ENCODE data around the gene ZNF853. TPM values are rescaled to one million over a fixed set of nuclear protein-coding genes. Genes with fewer than 3 reads are reported as not detected.
"Not testable (repeated sequence)": the region's sequence is repeated elsewhere in the genome, so short reads cannot be mapped to it uniquely, and the experiment has no call there.

ZNF853 gene
- total RNA-seq, 1 donor from 2014 or later, result 4.9 TPM

DNA sequence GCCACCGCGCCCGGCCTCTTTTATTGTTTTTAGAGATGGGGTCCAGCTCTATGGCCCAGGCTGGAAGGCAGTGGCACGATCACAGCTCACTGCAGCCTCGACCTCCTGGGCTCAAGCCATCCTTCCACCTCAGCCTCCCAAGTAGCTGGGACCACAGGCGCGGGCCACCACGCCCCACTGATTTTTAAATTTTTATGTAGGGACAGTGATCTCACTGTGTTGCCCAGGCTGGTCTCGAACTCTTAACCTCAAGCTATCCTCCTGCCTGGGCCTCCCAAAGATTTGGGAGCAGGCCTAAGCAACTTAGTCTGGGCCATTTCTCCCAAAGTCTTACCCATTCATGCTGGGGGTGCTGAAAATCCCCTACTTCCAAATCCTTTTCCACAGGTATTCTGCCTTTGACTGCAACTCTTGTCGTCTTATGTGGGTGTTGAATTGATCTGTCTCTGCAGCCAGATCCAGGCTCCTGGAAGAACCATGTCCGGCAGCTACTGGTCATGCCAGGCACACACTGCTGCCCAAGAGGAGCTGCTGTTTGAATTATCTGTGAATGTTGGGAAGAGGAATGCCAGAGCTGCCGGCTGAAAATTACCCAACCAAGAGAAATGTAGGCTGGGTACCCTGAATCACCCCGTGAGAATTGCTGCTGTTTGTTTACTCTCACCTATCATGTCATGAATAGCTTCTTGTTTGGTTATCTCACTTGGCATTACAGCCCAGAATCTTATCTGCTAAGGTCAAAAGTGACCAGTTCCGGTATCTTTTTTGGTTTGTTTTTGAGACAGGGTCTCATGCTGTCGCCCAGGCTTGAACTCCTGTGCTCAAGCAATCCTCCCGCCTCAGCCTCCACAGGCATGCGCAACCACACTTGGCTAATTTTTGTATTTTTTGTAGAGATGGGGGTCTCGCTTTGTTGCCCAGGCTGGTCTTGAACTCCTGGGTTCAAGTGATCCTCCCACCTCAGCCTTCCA is 37.0 kb upstream of the ZNF853 start:
- no peaks in the 10 kb centered on the region for H3K9me3 ChIP-seq (ENCODE audit: insufficient read depth, low read depth, low read length)
- Mint-ChIP-seq H3K9me3 (ENCODE audit: unreplicated experiment) (no peaks in the 10 kb centered on the region), H3K27ac (ENCODE audit: unreplicated experiment) (no peak overlapping the region), H3K4me1 (ENCODE audit: low read depth, unreplicated experiment) (peaks cover 3% of the 10 kb centered on the region), H3K4me3 (ENCODE audit: unreplicated experiment) (peak overlapping the region; percentile 86), H3K27me3 (ENCODE audit: low read depth, unreplicated experiment) (no peaks in the 10 kb centered on the region), H3K36me3 (ENCODE audit: low read depth, unreplicated experiment) (peaks cover 5% of the 10 kb centered on the region)
- no peak for DNase-seq (ENCODE audit: low read depth)
- H3K4me2 ChIP-seq (ENCODE audit: low read length), result peak overlapping the region; percentile 85
- H3K27me3 ChIP-seq (ENCODE audit: insufficient read depth, low read length), result no peaks in the 10 kb centered on the region
- no peak for TF ChIP-seq EZH2 (IDR thresholded peaks at IDR 0.05; ENCODE audit: insufficient read depth, low read length)
- TF ChIP-seq, protein P1, sequence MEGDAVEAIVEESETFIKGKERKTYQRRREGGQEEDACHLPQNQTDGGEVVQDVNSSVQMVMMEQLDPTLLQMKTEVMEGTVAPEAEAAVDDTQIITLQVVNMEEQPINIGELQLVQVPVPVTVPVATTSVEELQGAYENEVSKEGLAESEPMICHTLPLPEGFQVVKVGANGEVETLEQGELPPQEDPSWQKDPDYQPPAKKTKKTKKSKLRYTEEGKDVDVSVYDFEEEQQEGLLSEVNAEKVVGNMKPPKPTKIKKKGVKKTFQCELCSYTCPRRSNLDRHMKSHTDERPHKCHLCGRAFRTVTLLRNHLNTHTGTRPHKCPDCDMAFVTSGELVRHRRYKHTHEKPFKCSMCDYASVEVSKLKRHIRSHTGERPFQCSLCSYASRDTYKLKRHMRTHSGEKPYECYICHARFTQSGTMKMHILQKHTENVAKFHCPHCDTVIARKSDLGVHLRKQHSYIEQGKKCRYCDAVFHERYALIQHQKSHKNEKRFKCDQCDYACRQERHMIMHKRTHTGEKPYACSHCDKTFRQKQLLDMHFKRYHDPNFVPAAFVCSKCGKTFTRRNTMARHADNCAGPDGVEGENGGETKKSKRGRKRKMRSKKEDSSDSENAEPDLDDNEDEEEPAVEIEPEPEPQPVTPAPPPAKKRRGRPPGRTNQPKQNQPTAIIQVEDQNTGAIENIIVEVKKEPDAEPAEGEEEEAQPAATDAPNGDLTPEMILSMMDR (IDR thresholded peaks at IDR 0.05; ENCODE audit: insufficient read depth, low read depth, low read length), result no peak
- peaks cover 9% of the 10 kb centered on the region for H3K36me3 ChIP-seq (ENCODE audit: insufficient read depth, low read length)
- H3K9ac ChIP-seq (ENCODE audit: low read length), result peak overlapping the region; percentile 91
- H2AFZ ChIP-seq (ENCODE audit: low read depth, low read length), result peak overlapping the region; percentile 92
- no peak for FAIRE-seq
- no peak overlapping the region for H3K27ac ChIP-seq (ENCODE audit: low read depth, low read length)
- no peak overlapping the region for H3K4me3 ChIP-seq (ENCODE audit: insufficient read depth, low read depth, low read length)
- H4K20me1 ChIP-seq (ENCODE audit: insufficient read depth, low read length), result no peaks in the 10 kb centered on the region
- H3K79me2 ChIP-seq (ENCODE audit: insufficient read depth, low read length), result no peaks in the 10 kb centered on the region
- H3K4me1 ChIP-seq (ENCODE audit: insufficient read depth, low read length), result peaks cover 8% of the 10 kb centered on the region

DNA sequence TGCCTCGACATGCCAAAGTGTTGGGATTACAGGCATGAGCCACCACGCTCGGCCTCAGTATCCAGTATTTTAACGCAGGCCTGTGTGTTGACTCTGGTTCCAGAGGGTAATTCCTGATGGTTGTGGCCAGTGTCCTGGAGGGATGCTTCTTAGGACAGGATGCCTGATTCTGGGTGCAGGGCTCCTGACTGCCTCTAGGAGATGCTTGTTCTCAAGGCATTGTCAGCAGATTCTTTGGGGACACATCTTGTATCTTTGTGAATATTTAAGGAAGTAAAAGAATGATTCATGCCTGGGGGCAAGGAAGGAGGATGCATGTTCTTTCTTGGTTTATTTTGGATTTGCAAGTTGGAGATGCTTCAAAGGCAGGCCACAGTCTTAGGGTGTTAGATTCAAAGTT is 36.0 kb upstream of the ZNF853 start:
- Mint-ChIP-seq H3K4me1 (ENCODE audit: low read depth, unreplicated experiment) (peaks cover 3% of the 10 kb centered on the region), H3K36me3 (ENCODE audit: low read depth, unreplicated experiment) (peaks cover 5% of the 10 kb centered on the region), H3K27ac (ENCODE audit: unreplicated experiment) (no peak overlapping the region), H3K4me3 (ENCODE audit: unreplicated experiment) (no peak overlapping the region), H3K9me3 (ENCODE audit: unreplicated experiment) (no peaks in the 10 kb centered on the region), H3K27me3 (ENCODE audit: low read depth, unreplicated experiment) (no peaks in the 10 kb centered on the region)
- Histone ChIP-seq H3K4me3 (ENCODE audit: insufficient read depth, low read depth, low read length) (no peak overlapping the region), H3K9ac (ENCODE audit: low read length) (no peak overlapping the region), H3K4me1 (ENCODE audit: insufficient read depth, low read length) (peaks cover 8% of the 10 kb centered on the region), H3K4me2 (ENCODE audit: low read length) (no peak overlapping the region), H3K9me3 (ENCODE audit: insufficient read depth, low read depth, low read length) (no peaks in the 10 kb centered on the region), H3K27ac (ENCODE audit: low read depth, low read length) (no peak overlapping the region), H3K36me3 (ENCODE audit: insufficient read depth, low read length) (peaks cover 9% of the 10 kb centered on the region), H2AFZ (ENCODE audit: low read depth, low read length) (no peak overlapping the region), H4K20me1 (ENCODE audit: insufficient read depth, low read length) (no peaks in the 10 kb centered on the region), H3K79me2 (ENCODE audit: insufficient read depth, low read length) (no peaks in the 10 kb centered on the region), H3K27me3 (ENCODE audit: insufficient read depth, low read length) (no peaks in the 10 kb centered on the region)
- FAIRE-seq (no peak), DNase-seq (ENCODE audit: low read depth) (no peak)
- no peak for TF ChIP-seq EZH2 (IDR thresholded peaks at IDR 0.05; ENCODE audit: insufficient read depth, low read length)
- TF ChIP-seq, protein P1 (IDR thresholded peaks at IDR 0.05; ENCODE audit: insufficient read depth, low read depth, low read length), result no peak

DNA sequence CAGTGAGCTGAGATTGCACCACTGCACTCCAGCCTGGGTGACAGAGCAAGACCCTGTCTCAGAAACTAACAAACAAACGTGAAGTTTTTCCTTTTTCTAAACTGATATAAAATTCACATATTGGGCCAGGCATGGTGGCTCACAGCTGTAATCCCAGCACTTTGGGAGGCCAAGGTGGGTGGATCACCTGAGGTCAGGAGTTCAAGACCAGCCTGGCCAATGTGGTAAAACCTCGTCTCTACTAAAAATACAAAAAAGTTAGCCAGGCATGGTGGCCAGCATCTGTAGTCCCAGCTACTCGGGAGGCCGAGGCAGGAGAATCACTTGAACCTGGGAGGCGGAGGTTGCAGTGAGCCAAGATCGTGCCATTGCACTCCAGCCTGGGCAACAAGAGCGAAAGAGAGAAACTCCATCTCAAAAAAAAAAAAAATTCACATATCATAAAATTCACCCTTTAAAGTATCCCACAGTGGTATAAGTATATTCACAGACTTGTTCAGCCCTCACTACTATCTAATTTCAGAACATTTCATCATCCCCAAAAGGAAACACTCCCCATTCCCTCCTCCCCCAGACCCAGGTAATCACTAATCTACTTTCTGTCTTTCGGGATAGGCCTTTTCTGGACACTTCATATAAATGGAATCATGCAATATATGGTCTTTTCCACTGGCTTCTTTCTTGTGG is 29.5 kb upstream of the ZNF853 start:
- not testable (repeated sequence) for H3K4me1 Mint-ChIP-seq (ENCODE audit: low read depth, unreplicated experiment); H3K9me3 Mint-ChIP-seq (ENCODE audit: unreplicated experiment); H3K4me2 ChIP-seq (ENCODE audit: low read length); H3K9ac ChIP-seq (ENCODE audit: low read length); FAIRE-seq; H3K4me1 ChIP-seq (ENCODE audit: insufficient read depth, low read length); H3K4me3 Mint-ChIP-seq (ENCODE audit: unreplicated experiment); H3K27ac Mint-ChIP-seq (ENCODE audit: unreplicated experiment); H4K20me1 ChIP-seq (ENCODE audit: insufficient read depth, low read length); H3K9me3 ChIP-seq (ENCODE audit: insufficient read depth, low read depth, low read length); H3K27ac ChIP-seq (ENCODE audit: low read depth, low read length); H3K27me3 ChIP-seq (ENCODE audit: insufficient read depth, low read length); H3K79me2 ChIP-seq (ENCODE audit: insufficient read depth, low read length); H3K36me3 ChIP-seq (ENCODE audit: insufficient read depth, low read length); H3K27me3 Mint-ChIP-seq (ENCODE audit: low read depth, unreplicated experiment); H2AFZ ChIP-seq (ENCODE audit: low read depth, low read length); H3K4me3 ChIP-seq (ENCODE audit: insufficient read depth, low read depth, low read length); DNase-seq (ENCODE audit: low read depth)
- peaks cover 13% of the 10 kb centered on the region for H3K36me3 Mint-ChIP-seq (ENCODE audit: low read depth, unreplicated experiment)

All from astrocyte (in vitro differentiated cells and primary cell).